ENCODE measurements around the gene CSF2. TPM values are rescaled to one million over a fixed set of nuclear protein-coding genes. Genes with fewer than 3 reads are reported as not detected.
A peak's percentile ranks its signal among the peaks of the same experiment; 100 is the strongest.

CSF2 gene
- total RNA-seq, 2 experiments from 2014 or later: not detected

GRCh38 chr5:132060501-132061161 lies 13.0 kb upstream of the CSF2 start, which contains the start of gene IL3:
IL3 (plus strand) TSS chr5:132060655; CDS start chr5:132060707, 52 bp downstream.
- Histone ChIP-seq H3K79me2 (ENCODE audit: insufficient read depth, low read depth, low read length) (no peaks in the 10 kb centered on the region), H3K4me3 (ENCODE audit: low read depth, low read length, poor library complexity, severe bottlenecking) (no peak within 1 kb of the TSS), H3K36me3 (ENCODE audit: insufficient read depth, low read length) (no peaks in the 10 kb centered on the region), H3K9me3 (ENCODE audit: low read length) (no peaks in the 10 kb centered on the region), H3K4me2 (ENCODE audit: low read length) (no peak within 1 kb of the TSS), H2AFZ (ENCODE audit: low read length) (no peak within 1 kb of the TSS), H3K9me2 (ENCODE audit: insufficient read depth, low read length) (no peaks in the 10 kb centered on the region), H3K4me1 (ENCODE audit: insufficient read depth, low read length, poor library complexity, severe bottlenecking) (no peaks in the 10 kb centered on the region), H4K20me1 (ENCODE audit: insufficient read depth, low read length) (no peaks in the 10 kb centered on the region), H3K27ac (ENCODE audit: low read depth, low read length, poor library complexity, severe bottlenecking) (no peak within 1 kb of the TSS)
- POLR2A ChIA-PET: no interaction called here
- TF ChIP-seq EZH2phosphoT487 (IDR thresholded peaks at IDR 0.05; ENCODE audit: borderline replicate concordance, low read depth, low read length) (no peak), CTCF (conservative IDR thresholded peaks at IDR 0.05; ENCODE audit: low read length) (no peak)
- no peak for DNase-seq (ENCODE audit: low spot score)
- CTCF ChIA-PET (ENCODE audit: unreplicated experiment): no interaction called here
- no TSS peak for BruUV-seq (replicated peaks)
- intact Hi-C loops (cut with micrococcal nuclease; ENCODE audit: unreplicated experiment): loop anchor here (10.0 kb wide), 1 partner anchor 294 kb away; no protein-coding TSS in a partner anchor

GRCh38 chr5:132063090-132063911 lies 10.3 kb upstream of the CSF2 start:
- no TSS peak for BruUV-seq (replicated peaks)
- ChIA-PET POLR2A (interaction anchor here (0.6 to 0.8 kb wide), 2 partner anchors 17 to 1943 kb away, joined by 3 read pairs; no protein-coding TSS in a partner anchor), CTCF (ENCODE audit: unreplicated experiment) (interaction anchor here (0.6 kb wide), 1 partner anchor 424 kb away, joined by 3 read pairs; no protein-coding TSS in a partner anchor)
- Histone ChIP-seq H3K4me3 (ENCODE audit: low read depth, low read length, poor library complexity, severe bottlenecking) (no peak overlapping the region), H3K36me3 (ENCODE audit: insufficient read depth, low read length) (no peaks in the 10 kb centered on the region), H4K20me1 (ENCODE audit: insufficient read depth, low read length) (no peaks in the 10 kb centered on the region), H3K9me3 (ENCODE audit: low read length) (no peaks in the 10 kb centered on the region), H3K27ac (ENCODE audit: low read depth, low read length, poor library complexity, severe bottlenecking) (no peak overlapping the region), H3K4me2 (ENCODE audit: low read length) (no peak overlapping the region), H3K79me2 (ENCODE audit: insufficient read depth, low read depth, low read length) (no peaks in the 10 kb centered on the region), H3K9me2 (ENCODE audit: insufficient read depth, low read length) (no peaks in the 10 kb centered on the region), H2AFZ (ENCODE audit: low read length) (no peak overlapping the region), H3K4me1 (ENCODE audit: insufficient read depth, low read length, poor library complexity, severe bottlenecking) (no peaks in the 10 kb centered on the region)
- no peak for TF ChIP-seq EZH2phosphoT487 (IDR thresholded peaks at IDR 0.05; ENCODE audit: borderline replicate concordance, low read depth, low read length)
- peak; percentile 97 for TF ChIP-seq CTCF (conservative IDR thresholded peaks at IDR 0.05; ENCODE audit: low read length)
- peak; percentile 75 for DNase-seq (ENCODE audit: low spot score)
- intact Hi-C loops (cut with micrococcal nuclease; ENCODE audit: unreplicated experiment): loop anchor here (1.0 to 10.0 kb wide), 2 partner anchors 292 to 474 kb away; no protein-coding TSS in a partner anchor

All from OCI-LY7 (cell line).